Activated CD4-positive, alpha-beta T cell treated with anti-CD3 and anti-CD28 coated beads, Interleukin-2, amount 50 U/mL, for 1 hour (primary cell): ENCODE results near the gene RABGAP1L.
"Not testable (repeated sequence)": the region's sequence is repeated elsewhere in the genome, so short reads cannot be mapped to it uniquely, and the experiment has no call there.

Experiments
- DNase-seq: peaks from one replicate; pipeline ENCODE4 v3.0.0-alpha.2; 2020

RABGAP1L gene

GRCh38 chr1:174204697-174205308 lies 45.5 kb downstream of the RABGAP1L start:
- DNase-seq: no peak

DNA sequence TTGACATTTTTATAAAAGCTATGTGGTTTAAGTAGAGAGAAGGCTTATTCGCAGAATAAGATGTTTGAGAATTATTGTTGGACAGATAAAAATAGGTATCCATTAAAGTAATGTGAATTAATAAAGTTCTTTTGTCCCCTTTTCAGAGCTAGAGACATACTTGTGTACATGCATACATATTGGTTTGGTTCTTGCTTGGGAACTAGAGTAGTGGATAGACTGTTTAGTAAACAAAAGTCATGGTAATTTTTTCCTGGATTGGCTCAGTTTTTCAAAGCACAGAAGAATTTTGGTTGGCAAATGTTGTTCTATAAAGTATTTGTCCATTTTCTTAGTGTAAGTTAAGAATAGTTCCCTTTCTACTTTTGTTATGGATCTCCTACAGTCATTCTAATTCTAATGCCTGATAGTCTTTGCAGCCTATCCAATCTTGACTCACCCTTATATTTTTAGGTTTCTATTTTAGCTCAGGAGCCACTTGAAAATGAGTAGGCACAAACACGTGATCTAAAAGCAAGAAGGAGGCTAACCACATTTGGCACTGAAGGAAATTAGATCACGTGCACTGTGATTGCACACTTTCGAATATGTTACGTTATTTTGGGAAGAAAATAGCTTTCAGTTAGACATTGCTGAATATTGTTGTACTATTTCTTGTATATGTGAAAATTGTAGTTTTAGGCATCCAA lies 47.0 kb downstream of the RABGAP1L start:
- no peak for DNase-seq

DNA sequence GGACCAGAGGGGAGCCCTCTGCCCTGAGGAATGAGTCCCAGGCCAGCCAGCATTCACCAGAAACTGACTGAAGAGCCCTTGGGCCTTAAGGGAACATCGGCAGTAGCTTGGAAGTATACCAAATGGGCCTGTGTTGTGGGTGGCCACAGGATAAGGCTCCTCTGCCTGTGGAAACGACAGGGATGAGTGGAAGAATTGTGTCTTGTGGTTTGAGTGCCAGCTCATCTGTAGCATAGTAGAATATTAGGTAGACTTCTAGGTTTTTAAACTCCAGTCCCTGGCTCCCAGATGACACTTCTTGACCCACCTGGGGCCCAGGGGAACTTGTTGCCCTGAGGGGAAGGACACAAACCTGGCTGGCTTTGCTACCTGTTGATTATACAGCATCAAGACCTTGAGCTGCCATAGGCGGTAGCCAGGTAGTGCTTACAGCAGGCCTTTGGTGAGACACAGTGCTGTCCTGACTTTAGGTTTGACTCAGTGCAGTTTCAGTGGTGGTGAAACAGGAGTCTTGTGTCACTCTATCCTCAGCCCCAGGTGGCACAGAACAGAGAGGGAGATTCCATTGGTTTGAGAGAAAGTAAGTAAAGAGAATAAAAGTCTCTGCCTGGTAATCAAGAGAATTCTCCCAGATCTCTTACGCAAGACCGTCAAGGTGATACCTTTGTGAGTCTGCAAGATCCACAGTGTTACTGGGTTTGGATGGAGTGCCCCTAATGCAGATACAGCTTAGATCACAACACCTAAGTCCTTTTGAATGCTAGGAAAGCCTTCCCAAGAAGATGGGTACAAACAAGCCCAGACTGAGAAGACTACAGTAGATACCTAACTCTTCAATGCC lies 50.2 kb downstream of the RABGAP1L start:
- no peak for DNase-seq

DNA sequence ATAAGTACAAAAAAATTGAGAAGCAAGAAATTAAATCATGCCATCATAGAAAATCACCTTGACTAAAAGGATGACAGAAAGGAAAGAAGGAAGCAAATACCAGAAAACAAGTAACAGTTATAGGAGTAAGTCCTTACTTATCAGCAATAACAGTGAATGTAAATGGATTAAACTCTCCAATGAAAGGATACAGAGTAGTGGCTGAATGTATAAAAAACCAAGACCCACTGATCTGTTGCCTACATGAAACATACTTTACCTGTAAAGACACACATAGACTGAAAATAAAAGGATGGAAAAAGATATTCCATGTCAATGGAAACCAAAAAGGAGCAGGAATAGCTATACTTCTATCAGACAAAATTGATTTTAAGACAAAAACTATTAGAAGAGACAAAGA lies 52.2 kb downstream of the RABGAP1L start:
- DNase-seq: no peak

DNA sequence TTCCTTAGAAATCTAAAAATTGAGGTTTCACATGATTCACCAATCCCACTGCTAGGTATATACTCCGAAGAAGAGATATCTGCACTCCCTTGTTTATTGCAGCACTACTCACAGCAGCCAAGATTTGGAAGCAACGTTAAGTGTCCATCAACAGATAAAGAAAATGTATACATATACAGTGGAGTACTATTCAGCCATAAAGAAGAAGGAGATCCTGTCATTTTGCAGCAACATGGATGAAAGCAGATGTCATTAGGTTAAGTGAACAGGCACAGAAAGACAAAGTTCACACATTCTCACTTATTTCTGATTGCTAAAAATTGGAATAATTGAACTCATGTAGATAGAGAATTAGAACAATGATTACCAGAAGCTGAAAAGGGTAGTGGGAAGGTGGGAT lies 56.4 kb downstream of the RABGAP1L start:
- DNase-seq: no peak

GRCh38 chr1:174217248-174217647 lies 57.9 kb downstream of the RABGAP1L start:
- no peak for DNase-seq

- no peak for DNase-seq
Observed at GRCh38 chr1:174217787-174218574, 58.7 kb downstream of the RABGAP1L start.

DNA sequence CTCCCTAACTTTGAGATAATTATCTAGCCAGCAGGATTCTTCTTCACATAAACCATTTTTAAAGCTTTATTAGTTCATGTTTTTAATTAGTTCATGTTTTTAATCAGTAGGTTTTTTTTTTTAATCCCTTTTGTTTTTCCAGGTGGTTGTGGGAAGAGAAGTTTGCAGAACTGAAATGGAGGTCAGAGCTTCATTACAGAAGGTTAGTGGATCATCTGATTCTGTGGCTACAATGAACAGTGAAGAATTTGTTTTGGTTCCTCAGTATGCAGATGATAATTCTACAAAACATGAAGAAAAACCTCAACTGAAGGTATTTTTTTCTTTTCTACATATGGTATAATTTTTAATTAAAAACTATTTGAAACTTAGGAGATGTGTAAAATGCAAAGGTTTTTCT lies 59.7 kb downstream of the RABGAP1L start:
- no peak for DNase-seq

DNA sequence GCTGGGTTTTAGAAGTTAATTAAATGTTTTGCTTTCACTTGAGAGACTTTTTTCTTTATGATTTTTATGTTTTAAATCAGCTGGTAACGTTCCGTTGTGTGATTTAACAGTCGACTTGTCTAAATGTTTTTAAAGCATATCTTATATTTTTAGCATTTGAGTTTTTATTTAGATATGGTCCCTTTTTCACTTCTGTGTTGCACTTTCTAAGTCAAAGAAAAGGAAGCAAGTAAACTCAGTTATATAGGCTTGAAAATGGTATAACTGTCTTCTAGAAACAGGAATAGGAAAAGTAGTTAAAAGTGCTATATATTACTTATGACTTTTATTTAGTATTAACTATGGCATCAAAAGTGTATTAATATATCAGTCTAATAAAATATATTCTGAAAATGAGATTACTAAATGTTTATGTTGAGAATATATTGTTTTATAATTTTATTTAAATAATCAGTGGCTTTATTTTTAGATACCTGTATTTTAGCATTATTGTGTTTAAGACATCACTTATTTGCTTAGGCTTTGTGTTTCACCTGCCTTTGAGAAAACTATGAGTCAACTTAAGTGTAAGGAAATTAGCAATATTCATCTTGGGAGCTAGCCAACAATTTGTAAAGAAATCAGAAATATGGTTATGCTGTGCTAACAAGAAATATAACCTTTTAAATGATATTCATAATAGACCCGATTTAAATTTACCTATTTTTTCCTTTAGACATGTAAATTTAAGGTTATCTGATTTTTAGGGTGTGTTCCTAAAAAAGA lies 60.5 kb downstream of the RABGAP1L start:
- DNase-seq: no peak

GRCh38 chr1:174221681-174222080 lies 62.4 kb downstream of the RABGAP1L start:
- no peak for DNase-seq

DNA sequence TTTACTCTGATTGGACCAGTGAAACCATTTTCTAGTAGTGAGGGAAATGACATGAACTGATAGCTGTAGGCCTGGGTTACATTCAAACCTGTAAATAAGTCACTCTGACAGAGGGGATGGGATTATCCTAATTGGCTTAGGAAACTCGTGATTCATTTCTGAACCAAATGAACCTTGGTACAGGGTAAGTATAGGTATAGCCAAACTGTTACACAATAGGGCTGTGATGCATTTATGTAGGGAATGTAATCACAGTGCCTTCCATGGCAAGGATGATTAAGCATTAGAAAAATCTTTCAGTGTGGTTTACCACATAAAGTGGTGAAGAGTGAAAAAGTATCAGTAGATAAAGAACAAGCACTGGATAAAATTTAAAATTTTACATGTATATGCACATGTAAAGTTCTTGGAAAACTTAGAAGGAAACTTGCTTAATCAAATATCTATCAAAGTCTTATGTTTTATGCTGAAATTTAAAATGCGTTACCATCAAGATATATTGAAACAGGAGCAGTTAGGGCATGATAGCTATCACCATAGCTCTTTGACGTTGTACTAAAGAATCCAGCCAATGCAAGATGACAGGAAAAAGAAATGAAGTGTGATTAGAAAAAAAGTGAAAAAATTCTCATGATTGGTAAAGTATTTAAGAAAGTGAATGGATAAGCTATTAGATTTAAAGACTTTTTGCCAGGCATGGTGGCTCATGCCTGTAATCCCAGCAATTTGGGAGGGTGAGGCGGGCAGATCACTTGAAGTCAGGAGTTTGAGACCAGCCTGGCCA lies 63.0 kb downstream of the RABGAP1L start:
- no peak for DNase-seq

DNA sequence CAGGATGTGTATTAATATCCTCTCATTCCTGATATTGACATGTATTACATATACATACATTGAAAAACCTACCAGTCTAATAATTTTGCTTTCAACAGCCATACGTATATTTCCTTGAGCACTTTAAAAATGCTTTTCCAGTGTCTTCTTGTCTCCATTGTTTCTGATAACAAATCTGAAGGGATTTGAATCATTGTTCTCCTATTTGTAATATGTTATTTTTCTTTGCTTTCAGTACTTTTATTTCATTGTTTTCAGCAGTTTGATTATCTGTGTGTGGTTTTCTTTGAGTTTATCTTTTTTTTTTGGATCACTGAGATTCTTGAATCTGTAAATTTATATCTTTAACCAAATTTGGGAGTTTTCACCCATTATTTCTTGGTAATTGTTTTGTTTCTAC lies 65.3 kb downstream of the RABGAP1L start:
- no peak for DNase-seq

DNA sequence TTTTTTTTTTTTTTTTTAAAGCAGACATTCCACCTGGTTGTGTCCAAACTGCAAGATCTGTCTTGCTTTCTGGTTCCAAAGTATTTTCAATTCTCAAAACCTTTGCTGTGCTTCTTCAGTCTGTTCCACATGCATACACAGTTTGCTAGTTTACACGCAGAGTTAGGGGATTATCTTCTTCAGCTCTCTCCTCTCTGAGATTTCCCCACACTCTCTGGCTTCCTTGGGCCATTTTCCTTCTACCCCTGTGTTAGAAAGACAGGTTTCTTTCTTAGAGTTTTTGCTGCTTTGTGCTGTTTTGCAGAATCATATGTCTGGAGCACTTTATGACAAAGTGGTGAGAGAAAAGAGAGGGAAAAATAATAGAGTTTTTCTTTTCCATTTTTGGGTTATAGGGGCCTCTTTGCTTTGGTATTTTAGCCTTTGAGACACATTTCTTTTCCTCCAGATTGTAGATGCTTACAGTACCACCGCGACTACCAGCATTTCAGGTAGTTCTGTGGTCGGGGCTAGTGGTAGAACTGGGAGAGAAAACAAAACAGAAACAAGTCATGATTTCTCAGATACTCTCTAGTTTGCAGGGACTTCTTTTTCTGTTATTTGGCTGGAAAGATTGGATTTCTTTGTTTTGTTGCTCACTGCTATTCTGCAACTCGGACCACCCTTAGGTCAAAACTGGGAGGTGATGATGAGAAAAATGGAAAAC lies 66.3 kb downstream of the RABGAP1L start:
- no peak for DNase-seq

GRCh38 chr1:174230399-174230798 lies 71.1 kb downstream of the RABGAP1L start:
- DNase-seq: no peak

DNA sequence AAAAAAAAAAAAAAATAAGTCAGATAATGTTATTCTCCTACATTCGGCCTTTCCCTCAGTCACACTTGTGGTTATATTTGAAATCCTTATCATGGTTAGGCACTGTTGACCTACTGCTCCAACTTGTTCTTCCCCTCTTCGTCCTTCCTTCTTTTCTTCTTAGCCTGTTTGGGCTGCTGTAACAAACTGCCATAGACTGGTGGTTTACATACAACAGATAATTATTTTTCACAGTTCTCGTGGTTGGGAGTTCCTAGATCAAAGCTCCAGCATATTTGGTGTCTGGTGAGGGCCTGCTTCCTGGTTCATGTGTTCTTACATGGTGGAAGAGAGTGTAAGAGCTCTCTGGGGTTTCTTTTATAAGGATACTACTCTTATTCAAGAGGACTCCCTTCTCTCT lies 73.4 kb downstream of the RABGAP1L start:
- no peak for DNase-seq

DNA sequence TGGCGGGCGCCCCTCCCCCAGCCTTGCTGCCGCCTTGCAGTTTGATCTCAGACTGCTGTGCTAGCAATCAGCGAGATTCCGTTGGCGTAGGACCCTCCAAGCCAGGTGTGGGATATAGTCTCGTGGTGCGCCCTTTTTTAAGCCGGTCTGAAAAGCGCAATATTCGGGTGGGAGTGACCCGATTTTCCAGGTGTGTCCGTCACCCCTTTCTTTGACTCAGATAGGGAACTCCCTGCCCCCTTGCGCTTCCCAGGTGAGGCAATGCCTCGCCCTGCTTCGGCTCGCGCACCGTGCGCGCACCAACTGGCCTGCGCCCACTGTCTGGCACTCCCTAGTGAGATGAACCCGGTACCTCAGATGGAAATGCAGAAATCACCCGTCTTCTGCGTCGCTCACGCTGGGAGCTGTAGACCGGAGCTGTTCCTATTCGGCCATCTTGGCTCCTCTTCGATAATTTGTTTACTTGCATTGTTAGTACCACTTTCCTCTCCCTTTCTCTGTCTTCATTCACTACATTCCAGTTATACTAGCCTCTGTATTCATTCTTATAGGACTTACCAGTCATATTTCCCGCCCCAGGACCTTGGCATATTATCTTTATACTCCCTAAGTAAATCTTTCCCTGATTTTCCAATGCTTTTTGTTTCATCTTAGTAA lies 79.7 kb downstream of the RABGAP1L start:
- not testable (repeated sequence) for DNase-seq

- DNase-seq: no peak
Observed at GRCh38 chr1:174239541-174239940, 80.2 kb downstream of the RABGAP1L start.

DNA sequence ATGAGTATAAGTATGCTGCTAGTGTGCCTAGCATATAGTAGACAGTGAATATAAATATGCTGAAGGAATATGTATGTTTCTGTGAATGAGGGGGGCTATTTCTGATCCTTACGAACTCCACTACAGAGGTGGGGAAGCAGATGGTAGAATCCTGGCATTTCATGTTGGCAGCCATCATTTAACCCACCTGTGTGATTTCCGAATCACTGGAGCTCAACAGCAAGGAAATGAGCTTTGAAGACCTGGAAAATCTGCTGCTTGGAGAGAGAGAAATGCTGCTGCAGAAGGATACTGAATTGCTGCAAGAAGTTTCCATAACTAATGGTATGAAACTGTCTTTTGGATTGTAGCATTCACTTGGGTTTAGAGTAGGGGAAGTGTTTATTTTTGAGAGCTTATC lies 83.5 kb downstream of the RABGAP1L start:
- no peak for DNase-seq

DNA sequence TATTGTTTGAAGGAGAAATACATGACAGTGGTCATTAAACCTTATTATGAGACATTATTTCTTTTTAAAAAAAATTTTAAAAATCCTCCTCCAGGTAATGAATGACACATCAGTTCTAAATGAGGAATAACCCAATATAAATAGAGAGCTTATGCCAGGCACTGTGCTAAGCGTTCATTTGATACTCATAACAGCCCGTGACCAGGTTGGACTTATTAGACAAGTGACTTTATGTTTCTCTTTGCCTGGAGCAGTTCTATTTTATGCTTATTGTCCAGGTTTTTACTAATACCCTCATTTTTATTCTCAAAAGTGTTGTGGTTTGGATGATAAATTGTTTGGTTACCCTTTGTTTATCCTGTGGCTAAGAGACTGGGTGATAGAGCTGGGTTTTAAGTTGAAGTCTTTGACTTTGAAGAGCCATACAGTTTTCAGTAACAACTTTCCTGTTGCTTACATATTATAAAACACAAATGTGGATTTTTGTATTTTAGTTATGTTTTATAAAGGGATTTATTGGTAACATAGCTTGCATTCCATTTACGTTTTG lies 84.2 kb downstream of the RABGAP1L start:
- no peak for DNase-seq

GRCh38 chr1:174244017-174244416 lies 84.7 kb downstream of the RABGAP1L start:
- DNase-seq: no peak
